Naive thymus-derived CD8-positive, alpha-beta T cell (primary cell): Measurements from ENCODE around the gene IFNGR1. TPM values are rescaled to one million over a fixed set of nuclear protein-coding genes. Genes with fewer than 3 reads are reported as not detected.
A peak's percentile ranks its signal among the peaks of the same experiment; 100 is the strongest.
"Not testable (repeated sequence)": the region's sequence is repeated elsewhere in the genome, so short reads cannot be mapped to it uniquely, and the experiment has no call there.

Experiments used
- ATAC-seq, 2 donors: fragments of 150-1000 bp; cut with Tn5 transposase in 1 of 2; sonication (Bioruptor Pico), chemical (Tn5 transposase) in 1 of 2; 1 replicate in 1 of 2; 2 replicates in 1 of 2; pipeline ENCODE4 v1.10.0; 2021; ENCODE audit warnings: mild to moderate bottlenecking in 2 of 2, moderate library complexity in 2 of 2
- POLR2A ChIA-PET: fragments of 350-600 bp; sonication (Branson Sonifier 250); formaldehyde crosslinking; loops from one replicate; lab custom pipeline; 2021; ENCODE audit warnings: antibody characterized with exemption; lab: Charles Lee
- DNase-seq, 10 donors: peaks; one replicate each; pipeline versions ENCODE4 v3.0.0 to v3.0.0-alpha.2; 2020 to 2022
- H3K27ac Mint-ChIP-seq, 10 donors: one replicate each; pipeline ENCODE4 v1.8.0; 2020 to 2022; ENCODE audit warnings: mild to moderate bottlenecking in 10 of 10, mixed read lengths in 10 of 10, moderate library complexity in 4 of 10, inconsistent platforms in 1 of 10
- H3K27me3 Mint-ChIP-seq, 5 donors: one replicate each; pipeline ENCODE4 v1.8.0; 2021 to 2022; ENCODE audit warnings: mixed read lengths in 5 of 5
- H3K36me3 Mint-ChIP-seq, 3 donors: one replicate each; pipeline ENCODE4 v1.8.0; 2020 to 2022; ENCODE audit warnings: mixed read lengths in 3 of 3, mild to moderate bottlenecking in 2 of 3, inconsistent platforms in 1 of 3
- H3K4me1 Mint-ChIP-seq, 4 donors: one replicate each; pipeline ENCODE4 v1.8.0; 2021 to 2022; ENCODE audit warnings: mixed read lengths in 4 of 4
- H3K4me3 Mint-ChIP-seq, 10 donors: one replicate each; pipeline ENCODE4 v1.8.0; 2020 to 2022; ENCODE audit warnings: mild to moderate bottlenecking in 10 of 10, mixed read lengths in 10 of 10, moderate library complexity in 6 of 10, inconsistent platforms in 1 of 10
- H3K9me3 Mint-ChIP-seq, 9 donors: one replicate each; pipeline ENCODE4 v1.8.0; 2020 to 2022; ENCODE audit warnings: mixed read lengths in 9 of 9, mild to moderate bottlenecking in 3 of 9, inconsistent platforms in 1 of 9, moderate library complexity in 1 of 9
- polyA plus RNA-seq, 3 donors: library from polyadenylated mRNA; unstranded; fragments of 300-500 nt; fragmentation: Illumina TruSeq; gene quantifications; one replicate each; pipeline ENCODE4 v1.2.3, GENCODE V29; 2021
- total RNA-seq, 8 experiments: library from RNA in 2 of 8; stranded (reverse) in 2 of 8; gene quantifications; one replicate each; pipeline ENCODE4 v1.2.3 and lab custom pipeline; 2021 to 2026

Gene IFNGR1
- total and polyA plus RNA-seq, 5 experiments from 2014 or later = 19.4 to 36.6 (median 28.4) TPM

DNA sequence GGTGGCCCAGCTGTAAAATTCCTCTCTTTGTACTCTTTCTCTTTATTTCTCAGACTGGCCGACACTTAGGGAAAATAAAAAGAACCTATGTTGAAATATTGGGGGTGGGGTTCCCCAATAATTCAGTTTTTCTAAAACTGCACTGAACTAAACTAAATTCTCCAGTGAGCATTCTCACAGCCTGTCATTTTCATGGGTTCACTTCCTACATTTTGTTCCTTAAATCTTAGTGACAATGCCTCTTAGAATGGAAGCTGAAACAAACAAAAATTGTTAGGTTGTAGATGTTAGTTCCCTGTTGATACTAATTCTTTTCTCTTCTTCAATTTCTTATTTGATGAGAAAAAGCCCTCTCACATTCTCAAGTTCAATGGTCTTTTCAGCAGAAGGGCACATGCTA, 35.8 kb upstream of the IFNGR1 start:
- POLR2A ChIA-PET = no interaction called here
- H3K27me3 Mint-ChIP-seq = peaks cover 4 to 29% (median 9%) of the 10 kb centered on the region in 5 donors
- peaks cover 0 to 15% (median 0%) of the 10 kb centered on the region in 4 donors for H3K4me1 Mint-ChIP-seq
- H3K27ac Mint-ChIP-seq = no peak overlapping the region
- ATAC-seq (no peak), DNase-seq (no peak)
- H3K4me3 Mint-ChIP-seq = no peak overlapping the region
- peaks cover 11 to 46% (median 31%) of the 10 kb centered on the region in 9 donors for H3K9me3 Mint-ChIP-seq
- H3K36me3 Mint-ChIP-seq = peaks cover 0 to 30% (median 29%) of the 10 kb centered on the region in 3 donors

DNA sequence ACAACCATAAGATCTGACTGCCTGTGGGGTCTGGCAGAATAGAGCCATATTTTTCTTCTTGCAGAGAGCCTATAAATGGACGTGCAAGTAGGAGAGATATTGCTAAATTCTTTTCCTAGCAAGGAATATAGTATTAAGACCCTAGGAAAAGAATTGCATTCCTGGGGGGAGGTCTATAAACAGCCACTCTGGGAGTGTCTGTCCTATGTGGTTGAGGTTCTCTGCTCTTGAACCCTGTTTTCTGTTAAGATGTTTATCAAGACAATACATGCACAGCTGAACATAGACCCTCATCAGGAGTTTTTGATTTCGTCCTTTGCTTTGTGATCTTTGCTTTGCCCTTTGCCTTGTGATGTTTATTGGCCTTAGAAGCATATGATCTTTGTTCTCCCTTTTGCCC, 35.2 kb upstream of the IFNGR1 start:
- POLR2A ChIA-PET, ATAC-seq, H3K4me3 Mint-ChIP-seq, H3K27ac Mint-ChIP-seq, DNase-seq: not testable (repeated sequence)
- H3K36me3 Mint-ChIP-seq = peaks cover 0 to 30% (median 29%) of the 10 kb centered on the region in 3 donors
- H3K9me3 Mint-ChIP-seq = peaks cover 11 to 46% (median 31%) of the 10 kb centered on the region in 9 donors
- H3K27me3 Mint-ChIP-seq = peaks cover 4 to 29% (median 9%) of the 10 kb centered on the region in 5 donors
- peaks cover 0 to 14% (median 0%) of the 10 kb centered on the region in 4 donors for H3K4me1 Mint-ChIP-seq

DNA sequence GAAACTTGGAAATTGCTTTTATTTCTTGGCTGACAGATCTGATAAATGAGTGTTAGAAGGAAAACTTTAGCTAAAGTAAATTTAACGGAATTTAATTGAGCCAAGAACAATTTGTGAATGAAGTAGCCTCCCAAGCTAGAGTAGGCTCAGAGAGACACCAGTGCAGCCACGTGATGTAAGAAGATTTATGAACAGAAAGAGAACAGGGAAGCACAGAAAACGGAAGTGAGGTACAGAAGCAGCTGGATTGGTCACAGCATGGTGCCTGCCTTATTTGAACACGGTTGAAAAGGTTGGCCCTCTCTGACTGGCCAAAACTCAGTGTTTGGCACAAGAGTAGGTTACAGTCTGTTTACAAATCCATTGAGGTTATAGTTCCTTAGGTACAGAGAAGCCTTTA, 29.5 kb upstream of the IFNGR1 start:
- H3K36me3 Mint-ChIP-seq = peaks cover 0 to 9% (median 4%) of the 10 kb centered on the region in 3 donors
- peaks cover 4 to 18% (median 10%) of the 10 kb centered on the region in 9 donors for H3K9me3 Mint-ChIP-seq
- POLR2A ChIA-PET = no interaction called here

DNA sequence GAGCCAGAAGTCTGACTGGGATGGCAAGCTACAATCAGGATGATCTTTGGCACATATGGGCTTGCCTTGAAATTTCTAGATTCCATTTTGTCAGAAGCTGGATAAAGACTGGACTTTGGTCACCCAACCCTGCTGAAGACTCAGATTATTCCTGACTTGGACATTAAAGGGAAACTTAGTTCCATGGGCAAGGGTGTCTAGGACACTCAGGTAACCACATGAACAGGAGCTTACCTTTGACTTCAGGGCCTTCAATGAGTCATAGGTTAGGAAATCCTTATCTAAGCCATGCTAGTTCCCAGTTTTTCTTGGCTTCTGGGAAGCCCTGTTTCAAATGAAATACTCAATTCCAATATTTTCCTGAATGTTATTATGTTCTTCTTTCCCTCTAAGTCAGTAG, 28.5 kb upstream of the IFNGR1 start:
- POLR2A ChIA-PET = no interaction called here
- H3K36me3 Mint-ChIP-seq = peaks cover 0 to 6% (median 0%) of the 10 kb centered on the region in 3 donors
- H3K27ac Mint-ChIP-seq = no peak overlapping the region
- peaks cover 2 to 17% (median 4%) of the 10 kb centered on the region in 5 donors for H3K27me3 Mint-ChIP-seq
- ATAC-seq (no peak), DNase-seq (no peak)
- H3K4me1 Mint-ChIP-seq = peaks cover 0 to 9% (median 0%) of the 10 kb centered on the region in 4 donors
- peaks cover 0 to 8% (median 5%) of the 10 kb centered on the region in 9 donors for H3K9me3 Mint-ChIP-seq
- no peak overlapping the region for H3K4me3 Mint-ChIP-seq

More for the DNA sequence above, 29.5 kb upstream of the IFNGR1 start:
- H3K27ac Mint-ChIP-seq = no peak overlapping the region
- ATAC-seq (no peak), DNase-seq (no peak)
- H3K4me1 Mint-ChIP-seq = peaks cover 0 to 9% (median 0%) of the 10 kb centered on the region in 4 donors
- no peak overlapping the region for H3K4me3 Mint-ChIP-seq
- peaks cover 2 to 16% (median 4%) of the 10 kb centered on the region in 5 donors for H3K27me3 Mint-ChIP-seq

DNA sequence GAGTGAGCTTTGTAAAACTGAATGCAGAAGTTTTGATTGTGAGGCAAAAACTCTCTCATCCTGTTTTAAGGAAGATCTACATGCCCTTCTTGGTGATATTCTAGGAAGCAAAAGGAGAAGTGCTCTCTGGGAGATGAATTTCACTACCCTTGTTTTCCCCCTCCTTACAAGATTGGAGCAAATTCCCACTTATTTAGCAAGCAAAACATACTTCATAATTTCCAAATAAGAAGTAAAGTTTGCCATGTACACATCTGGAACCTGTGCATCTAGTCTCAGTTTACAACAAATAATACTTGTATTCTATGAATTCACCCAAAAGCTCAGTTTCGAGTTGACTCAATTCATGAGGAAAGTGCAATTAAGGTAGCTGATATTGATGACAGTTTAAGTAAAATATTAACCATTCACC, 27.6 kb upstream of the IFNGR1 start:
- Mint-ChIP-seq H3K9me3 (peaks cover 0 to under 1% (median 0%) of the 10 kb centered on the region in 9 donors), H3K27me3 (peaks cover 0 to 10% (median 0%) of the 10 kb centered on the region in 5 donors), H3K4me1 (peaks cover 0 to 9% (median 0%) of the 10 kb centered on the region in 4 donors), H3K4me3 (no peak overlapping the region), H3K27ac (no peak overlapping the region), H3K36me3 (no peaks in the 10 kb centered on the region)
- DNase-seq (no peak), ATAC-seq (no peak)
- POLR2A ChIA-PET = no interaction called here

DNA sequence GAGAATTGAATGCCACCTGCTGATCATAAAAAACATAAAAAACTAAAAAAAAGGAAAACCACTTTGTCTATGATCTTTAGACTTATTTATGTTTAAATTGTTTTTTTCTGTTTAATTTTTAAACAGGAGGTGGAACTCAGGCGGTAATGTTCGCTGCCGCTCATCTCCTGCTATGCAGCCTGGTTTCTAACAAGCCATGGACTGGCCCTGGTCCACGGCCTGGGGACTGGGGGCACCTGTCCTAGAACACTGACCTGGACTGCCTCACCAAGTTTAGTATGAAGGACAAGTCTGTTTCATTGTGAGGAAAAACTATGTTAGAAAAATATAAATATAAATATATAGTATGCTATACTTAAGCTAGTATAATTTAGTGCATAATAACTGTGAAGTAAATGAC, 27.0 kb upstream of the IFNGR1 start:
- DNase-seq (no peak), ATAC-seq (no peak)
- Mint-ChIP-seq H3K4me3 (no peak overlapping the region), H3K9me3 (no peaks in the 10 kb centered on the region), H3K27me3 (peaks cover 0 to 10% (median 0%) of the 10 kb centered on the region in 5 donors), H3K27ac (no peak overlapping the region), H3K4me1 (peaks cover 0 to 9% (median 0%) of the 10 kb centered on the region in 4 donors), H3K36me3 (no peaks in the 10 kb centered on the region)
- POLR2A ChIA-PET = no interaction called here

DNA sequence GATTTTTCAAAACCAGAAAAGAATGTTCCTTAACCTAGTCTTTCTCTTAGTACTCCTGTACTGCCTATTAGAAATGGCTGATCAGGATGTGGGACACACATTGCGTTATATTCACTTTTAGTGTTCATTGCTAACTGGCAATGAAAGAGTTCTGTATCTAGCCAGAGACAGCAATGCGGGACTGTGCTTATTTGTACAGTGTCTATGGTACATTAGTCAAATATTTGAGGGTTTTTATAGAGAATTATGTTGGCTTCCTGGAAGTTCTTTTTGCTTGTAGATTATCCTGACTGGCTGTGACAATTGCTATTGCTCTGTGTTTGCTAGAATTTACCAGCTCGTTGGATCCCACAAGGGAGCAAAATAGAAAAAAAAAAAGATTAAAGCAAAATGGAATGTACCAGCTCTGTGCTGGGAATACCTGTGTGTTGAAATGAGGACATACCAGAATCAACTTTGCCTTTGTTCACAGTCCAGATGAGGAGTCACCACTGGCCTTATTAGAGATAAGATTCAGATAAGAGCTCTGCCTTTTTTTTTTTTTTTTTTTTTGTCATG, 22.4 kb upstream of the IFNGR1 start:
- POLR2A ChIA-PET = interaction anchor here (0.7 kb wide), 1 partner anchor 724 kb away, joined by 3 read pairs; no protein-coding TSS in a partner anchor
- Mint-ChIP-seq H3K9me3 (peaks cover 0 to 6% (median 4%) of the 10 kb centered on the region in 9 donors), H3K4me1 (peaks cover 0 to 14% (median 0%) of the 10 kb centered on the region in 4 donors), H3K36me3 (peaks cover 0 to 7% (median 2%) of the 10 kb centered on the region in 3 donors), H3K27ac (no peak overlapping the region), H3K27me3 (peaks cover 0 to 10% (median 0%) of the 10 kb centered on the region in 5 donors), H3K4me3 (no peak overlapping the region)
- no peak for ATAC-seq
- DNase-seq = no peak

DNA sequence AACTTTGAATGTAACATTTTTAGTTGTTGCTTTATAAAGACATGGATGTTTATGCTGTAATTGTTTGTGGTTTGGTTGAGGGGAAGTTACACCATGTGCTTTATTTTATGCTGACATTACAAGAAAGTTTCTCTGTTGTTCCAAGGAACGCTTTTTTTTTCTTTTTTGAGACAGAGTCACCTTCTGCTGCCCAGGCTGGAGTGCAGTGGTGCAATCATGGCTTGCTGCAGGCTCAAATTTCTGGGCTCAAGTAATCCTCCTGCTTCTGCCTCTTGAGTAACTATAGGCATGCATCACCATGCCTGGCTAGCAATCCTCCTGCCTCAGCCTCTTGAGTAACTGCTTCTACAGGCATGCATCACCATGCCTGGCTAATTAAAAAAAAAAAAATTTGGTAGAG, 21.0 kb upstream of the IFNGR1 start:
- Mint-ChIP-seq H3K4me1 (peaks cover 0 to 22% (median 0%) of the 10 kb centered on the region in 4 donors), H3K36me3 (peaks cover 0 to 7% (median 2%) of the 10 kb centered on the region in 3 donors), H3K4me3 (no peak overlapping the region), H3K27me3 (peaks cover 0 to 5% (median 0%) of the 10 kb centered on the region in 5 donors), H3K27ac (no peak overlapping the region), H3K9me3 (peaks cover 0 to 6% (median 4%) of the 10 kb centered on the region in 9 donors)
- POLR2A ChIA-PET = interaction anchor here (0.7 kb wide), 1 partner anchor 14 kb away, joined by 3 read pairs; no protein-coding TSS in a partner anchor
- DNase-seq (no peak), ATAC-seq (no peak)

DNA sequence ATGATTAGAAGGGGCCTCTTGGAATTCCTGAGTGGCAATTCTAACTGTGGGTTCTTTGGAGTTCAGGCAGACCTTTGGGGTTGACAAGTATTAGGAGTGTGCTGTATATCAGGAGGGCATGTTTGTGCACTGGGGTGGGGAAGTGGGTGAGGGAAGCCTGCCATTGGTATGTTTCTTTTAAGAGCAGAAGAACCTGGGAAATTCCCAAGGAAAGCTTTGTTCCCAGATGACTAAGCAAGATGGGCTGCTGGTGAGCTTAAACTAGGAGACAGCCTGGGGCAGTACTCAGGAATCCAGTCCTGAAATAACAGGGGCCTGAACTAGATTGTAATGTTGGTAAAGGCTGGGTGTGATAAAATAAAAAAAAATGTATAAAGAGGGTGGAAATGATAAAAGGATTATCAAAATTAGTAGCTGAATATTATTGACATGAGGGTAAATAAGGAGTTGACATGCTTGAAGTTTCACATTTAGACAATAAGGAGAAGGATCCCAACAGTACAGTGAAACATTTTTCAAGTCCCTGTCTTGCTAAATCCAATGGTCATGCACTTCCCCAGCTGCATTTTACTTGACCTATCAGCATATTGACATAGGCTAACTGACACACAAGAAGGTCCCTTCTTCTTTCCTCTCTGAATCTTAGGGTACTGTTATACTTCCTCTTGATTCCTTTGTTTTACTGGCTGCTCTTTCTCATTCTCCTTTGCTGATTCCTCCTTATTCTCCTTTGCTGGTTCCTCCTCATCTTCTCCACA, 18.4 kb upstream of the IFNGR1 start:
- DNase-seq (no peak), ATAC-seq (no peak)
- peaks cover 0 to 6% (median 4%) of the 10 kb centered on the region in 9 donors for H3K9me3 Mint-ChIP-seq
- H3K36me3 Mint-ChIP-seq = peaks cover 0 to 7% (median 2%) of the 10 kb centered on the region in 3 donors
- POLR2A ChIA-PET = no interaction called here
- H3K4me3 Mint-ChIP-seq = no peak overlapping the region
- no peaks in the 10 kb centered on the region for H3K27me3 Mint-ChIP-seq
- H3K27ac Mint-ChIP-seq = peak overlapping the region in 1 of 10 donors; percentile 33
- H3K4me1 Mint-ChIP-seq = peaks cover 11 to 46% (median 21%) of the 10 kb centered on the region in 4 donors

DNA sequence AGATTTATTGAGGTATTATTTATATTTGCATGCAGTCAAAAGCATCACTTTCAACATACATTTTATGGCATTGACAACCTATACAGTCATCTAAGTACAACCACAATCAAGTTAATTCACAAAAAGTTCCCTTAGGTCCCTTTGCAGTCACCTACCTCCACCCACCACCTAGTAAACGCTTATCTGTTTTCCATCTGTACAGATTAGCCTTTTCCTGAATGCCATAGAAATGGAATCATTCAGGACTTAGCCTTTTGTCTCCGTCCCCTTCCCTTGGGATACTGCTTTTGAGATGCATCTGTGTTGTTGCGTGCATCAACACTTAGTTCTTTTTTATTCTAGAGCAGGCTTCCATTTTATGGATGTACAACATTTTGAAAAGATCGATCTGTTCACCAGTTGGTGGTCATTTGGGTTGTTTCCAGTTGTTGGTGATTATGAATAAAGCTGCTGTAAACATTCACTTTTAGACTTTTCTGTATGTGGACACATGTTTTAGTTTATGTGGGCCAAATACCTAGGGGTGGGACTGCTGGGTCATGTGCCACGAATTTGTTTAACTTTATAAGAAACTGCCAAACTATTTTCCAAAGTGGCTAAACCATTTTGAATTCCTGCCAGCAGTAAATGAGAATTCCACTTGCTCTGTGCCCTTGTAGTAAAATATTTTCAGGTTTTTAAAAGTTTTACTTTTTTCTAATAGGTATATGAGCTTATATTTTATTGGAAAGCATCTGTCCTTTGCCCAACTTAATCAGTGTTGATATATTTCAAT, 17.6 kb upstream of the IFNGR1 start:
- Mint-ChIP-seq H3K4me3 (no peak overlapping the region), H3K27ac (peak overlapping the region in 1 of 10 donors; percentile 61), H3K4me1 (peaks cover 14 to 53% (median 28%) of the 10 kb centered on the region in 4 donors), H3K36me3 (peaks cover 0 to 7% (median 2%) of the 10 kb centered on the region in 3 donors), H3K9me3 (peaks cover 0 to 6% (median 4%) of the 10 kb centered on the region in 9 donors), H3K27me3 (no peaks in the 10 kb centered on the region)
- POLR2A ChIA-PET = no interaction called here
- no peak for ATAC-seq
- no peak for DNase-seq

DNA sequence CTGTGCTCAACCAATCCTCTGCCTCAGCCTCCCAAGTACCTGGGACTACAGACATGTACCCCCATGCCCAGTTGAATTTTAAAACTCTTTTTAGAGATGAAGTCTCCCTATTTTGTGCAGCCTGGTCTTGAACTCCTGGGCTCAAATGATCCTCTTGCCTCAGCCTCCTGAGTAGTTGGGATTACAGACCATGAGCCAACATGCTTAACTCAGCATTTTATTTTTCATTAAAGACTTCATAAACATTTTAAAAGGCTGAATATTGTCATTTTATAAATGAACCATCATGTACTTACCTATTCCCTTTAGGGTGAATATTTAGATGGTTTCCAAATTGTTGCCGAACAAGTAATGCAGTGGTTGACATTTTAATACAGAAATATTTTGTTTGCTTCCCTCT, 16.5 kb upstream of the IFNGR1 start:
- Mint-ChIP-seq H3K4me1 (peaks cover 14 to 64% (median 39%) of the 10 kb centered on the region in 4 donors), H3K27me3 (no peaks in the 10 kb centered on the region), H3K4me3 (no peak overlapping the region), H3K9me3 (peaks cover 0 to 6% (median 4%) of the 10 kb centered on the region in 9 donors), H3K27ac (peak overlapping the region in 1 of 10 donors; percentile 25), H3K36me3 (peaks cover 0 to 7% (median 2%) of the 10 kb centered on the region in 3 donors)
- DNase-seq (no peak), ATAC-seq (no peak)
- POLR2A ChIA-PET = no interaction called here
